ENCODE data around the gene KCNH6.

GRCh38 chr17:63496663-63497400, 26.3 kb upstream of the KCNH6 start:
- no peak for TF ChIP-seq TAF1 (IDR thresholded peaks at IDR 0.05; ENCODE audit: low read depth)
- TF ChIP-seq CREB1 (IDR thresholded peaks at IDR 0.05; ENCODE audit: low read depth), result no peak
- TF ChIP-seq CEBPB (IDR thresholded peaks at IDR 0.05), result no peak
- no peak for TF ChIP-seq YY1 (IDR thresholded peaks at IDR 0.05; ENCODE audit: low read depth)
- TF ChIP-seq REST (IDR thresholded peaks at IDR 0.05; ENCODE audit: low read depth), result no peak
- TF ChIP-seq EP300 (IDR thresholded peaks at IDR 0.05; ENCODE audit: borderline replicate concordance), result no peak
- no peak for TF ChIP-seq RAD21 (IDR thresholded peaks at IDR 0.05; ENCODE audit: low read depth)
- TF ChIP-seq NFIC (IDR thresholded peaks at IDR 0.05), result no peak
- TF ChIP-seq MAX (IDR thresholded peaks at IDR 0.05), result no peak
- no peak for TF ChIP-seq EGR1 (IDR thresholded peaks at IDR 0.05)
- no peak for TF ChIP-seq FOXM1 (IDR thresholded peaks at IDR 0.05; ENCODE audit: borderline replicate concordance, low read depth)
- TF ChIP-seq TCF12 (IDR thresholded peaks at IDR 0.05; ENCODE audit: low read depth), result no peak
- no peak for TF ChIP-seq ZBTB7A (IDR thresholded peaks at IDR 0.05; ENCODE audit: low read depth)
- no peak for TF ChIP-seq USF1 (IDR thresholded peaks at IDR 0.05)
